B cell (primary cell): ENCODE results near the gene KRT35. TPM values are rescaled to one million over a fixed set of nuclear protein-coding genes. Genes with fewer than 3 reads are reported as not detected.

Experiments
- ATAC-seq: fragments of 200-7000 bp; cut with Tn5 transposase; one replicate; pipeline ENCODE4 v1.10.0; 2021; ENCODE audit warnings: low read depth, mild to moderate bottlenecking, moderate number of reproducible peaks, moderate library complexity
- CTCF ChIA-PET: fragments of 350-600 bp; sonication (Branson Sonifier 250); formaldehyde crosslinking; loops from one replicate; lab custom pipeline; 2021; ENCODE audit warnings: antibody characterized with exemption, inconsistent platforms; lab: Charles Lee
- POLR2A ChIA-PET: fragments of 350-600 bp; sonication (Branson Sonifier 250); formaldehyde crosslinking; loops from one replicate; lab custom pipeline; 2021; ENCODE audit warnings: antibody characterized with exemption; lab: Charles Lee
- DNase-seq: peaks from one replicate; pipeline ENCODE4 v3.0.0; 2013
- H2AFZ ChIP-seq: 2 replicates; pipeline ENCODE4 v1.6.1; 2012; ENCODE audit warnings: mild to moderate bottlenecking, low read depth, low read length; ENCODE audit not compliant: insufficient read depth, poor library complexity, severe bottlenecking
- H3K27ac ChIP-seq, 2 donors: 1 replicate in 1 of 2; 2 replicates in 1 of 2; pipeline ENCODE4 v1.5.1; 2012 to 2013; ENCODE audit warnings: low read length in 2 of 2, mild to moderate bottlenecking in 2 of 2, moderate library complexity in 1 of 2
- H3K27me3 ChIP-seq, 4 experiments: fragments of 200-600 bp in 1 of 4; sonication (generic) in 1 of 4; replicated peaks in 1 of 4; 1 replicate in 2 of 4; 2 replicates in 2 of 4; pipeline versions ENCODE4 v1.6.1 to v1.7.0; 2013 to 2016; ENCODE audit warnings: low read length in 3 of 4, mild to moderate bottlenecking in 2 of 4, mixed read lengths in 1 of 4, moderate library complexity in 1 of 4; ENCODE audit not compliant: insufficient read depth in 4 of 4, control insufficient read depth in 3 of 4; ENCODE audit errors: control extremely low read depth in 1 of 4
- H3K36me3 ChIP-seq, 2 experiments: replicated peaks in 1 of 2; 1 replicate in 1 of 2; 2 replicates in 1 of 2; pipeline versions ENCODE4 v1.6.1 to v1.7.1; 2013; ENCODE audit warnings: low read length in 1 of 2; ENCODE audit not compliant: insufficient read depth in 2 of 2, control insufficient read depth in 1 of 2; ENCODE audit errors: control extremely low read depth in 1 of 2, extremely low read depth in 1 of 2
- H3K4me1 ChIP-seq, 2 donors: fragments of 200-600 bp in 1 of 2; sonication (generic) in 1 of 2; 1 replicate in 1 of 2; 2 replicates in 1 of 2; pipeline versions ENCODE4 v1.5.1 to v1.6.1; 2013 to 2017; ENCODE audit warnings: low read length in 2 of 2; ENCODE audit not compliant: control insufficient read depth in 2 of 2, insufficient read depth in 2 of 2
- H3K4me2 ChIP-seq: replicated peaks from 2 replicates; pipeline ENCODE3; 2012; ENCODE audit warnings: mild to moderate bottlenecking, low read depth, low read length; ENCODE audit not compliant: poor library complexity, severe bottlenecking
- H3K4me3 ChIP-seq, 5 experiments: fragments of 200-600 bp in 1 of 5; sonication (generic) in 1 of 5; 1 replicate in 3 of 5; 2 replicates in 2 of 5; pipeline versions ENCODE4 v1.5.1 to v1.7.0; 2011 to 2016; ENCODE audit warnings: low read length in 4 of 5, mild to moderate bottlenecking in 4 of 5, low read depth in 2 of 5, control low read depth in 1 of 5, moderate library complexity in 1 of 5; ENCODE audit not compliant: insufficient read depth in 1 of 5; ENCODE audit errors: control extremely low read depth in 1 of 5, extremely low read depth in 1 of 5
- H3K79me2 ChIP-seq: fragments of 200-600 bp; sonication (generic); one replicate; pipeline ENCODE4 v1.6.0; 2016; ENCODE audit warnings: low read length; ENCODE audit not compliant: control insufficient read depth, insufficient read depth
- H3K9ac ChIP-seq: fragments of 200-600 bp; sonication (generic); 2 replicates; pipeline ENCODE4 v1.6.1; 2017; ENCODE audit warnings: mild to moderate bottlenecking, low read length, moderate library complexity
- H3K9me3 ChIP-seq, 3 donors: one replicate each; pipeline versions ENCODE4 v1.6.1 to v1.7.1; 2013; ENCODE audit warnings: low read length in 2 of 3; ENCODE audit not compliant: control insufficient read depth in 2 of 3, insufficient read depth in 1 of 3; ENCODE audit errors: control extremely low read depth in 1 of 3
- H4K20me1 ChIP-seq: 2 replicates; pipeline ENCODE4 v1.6.0; 2012; ENCODE audit warnings: mild to moderate bottlenecking, low read length; ENCODE audit not compliant: insufficient read depth, control insufficient read depth, poor library complexity, severe bottlenecking
- H3K27ac Mint-ChIP-seq: one replicate; pipeline ENCODE4 v1.8.0; 2021; ENCODE audit warnings: mixed read lengths
- H3K27me3 Mint-ChIP-seq: one replicate; pipeline ENCODE4 v1.8.0; 2021; ENCODE audit warnings: mixed read lengths
- H3K4me1 Mint-ChIP-seq: one replicate; pipeline ENCODE4 v1.8.0; 2021; ENCODE audit warnings: mixed read lengths
- H3K4me3 Mint-ChIP-seq: one replicate; pipeline ENCODE4 v1.8.0; 2021; ENCODE audit warnings: mixed read lengths
- H3K9me3 Mint-ChIP-seq: one replicate; pipeline ENCODE4 v1.8.0; 2022; ENCODE audit warnings: mixed read lengths; ENCODE audit not compliant: insufficient read depth
- CTCF ChIP-seq: fragments of 200-600 bp; IDR thresholded peaks from one replicate; pipeline ENCODE4 v1.8.0; 2022; ENCODE audit warnings: antibody characterized with exemption, mild to moderate bottlenecking
- EZH2 ChIP-seq: IDR thresholded peaks from 2 replicates; pipeline ENCODE4 v1.6.1; 2012; ENCODE audit warnings: borderline replicate concordance, low read depth, mild to moderate bottlenecking, moderate library complexity, low read length; ENCODE audit not compliant: insufficient read depth, poor library complexity, severe bottlenecking
- WGBS: methylation state at CpG from one replicate; pipeline ENCODE4 v1.1.5; 2013; ENCODE audit warnings: missing lambda C conversion rate; ENCODE audit not compliant: insufficient coverage; 5-methylcytosine and 5-hydroxymethylcytosine counted together
- intact Hi-C: fragments of 100-400 bp; cut with micrococcal nuclease; formaldehyde crosslinking; loops from one replicate; pipeline ENCODE4 v1.10.0; 2022
- polyA plus RNA-seq: library from polyadenylated mRNA; depleted of rRNA; stranded (reverse); fragments of >200 nt; gene quantifications from 2 replicates; pipeline ENCODE4 v1.2.3, GENCODE V29; 2012
- total RNA-seq, 2 donors: library from RNA; stranded (reverse); fragments of 120-200 nt in 1 of 2; gene quantifications; 1 replicate in 1 of 2; 2 replicates in 1 of 2; pipeline versions ENCODE4 v1.2.3 to v1.2.4, GENCODE V29; 2013 to 2022

Gene KRT35
- total and polyA plus RNA-seq, 2 donors (not counting 1 experiment from before 2014, with no cell fraction given): not detected

GRCh38 chr17:41511116-41511515 lies 30.2 kb upstream of the KRT35 start:
- no peaks in the 10 kb centered on the region for H3K9me3 ChIP-seq
- no peaks in the 10 kb centered on the region for H4K20me1 ChIP-seq
- intact Hi-C loops: no loop called here
- POLR2A ChIA-PET: no interaction called here
- no peak overlapping the region for H3K4me3 ChIP-seq
- ATAC-seq (no peak), DNase-seq (no peak)
- TF ChIP-seq CTCF (no peak), EZH2 (no peak)
- Mint-ChIP-seq H3K4me1 (peaks cover 1% of the 10 kb centered on the region), H3K27me3 (peaks cover 23% of the 10 kb centered on the region), H3K4me3 (no peak overlapping the region), H3K9me3 (no peaks in the 10 kb centered on the region), H3K27ac (no peak overlapping the region)
- WGBS: 93% methylated on average over 3 of the region's 4 CpGs
- H2AFZ ChIP-seq: no peak overlapping the region
- CTCF ChIA-PET: no interaction called here
- H3K36me3 ChIP-seq: no peaks in the 10 kb centered on the region
- H3K9ac ChIP-seq: no peak overlapping the region
- H3K4me2 ChIP-seq: no peak overlapping the region
- no peaks in the 10 kb centered on the region for H3K27me3 ChIP-seq
- peaks cover 0 to 2% of the 10 kb centered on the region in 2 donors for H3K4me1 ChIP-seq
- H3K27ac ChIP-seq: no peak overlapping the region
- no peaks in the 10 kb centered on the region for H3K79me2 ChIP-seq

GRCh38 chr17:41510251-41511065 lies 29.5 kb upstream of the KRT35 start:
- ATAC-seq (no peak), DNase-seq (no peak)
- intact Hi-C loops: no loop called here
- Histone ChIP-seq H2AFZ (no peak overlapping the region), H3K79me2 (no peaks in the 10 kb centered on the region), H4K20me1 (no peaks in the 10 kb centered on the region), H3K27ac (no peak overlapping the region), H3K4me1 (peaks cover 0 to 3% of the 10 kb centered on the region in 2 donors), H3K4me2 (no peak overlapping the region), H3K4me3 (no peak overlapping the region), H3K9ac (no peak overlapping the region), H3K36me3 (no peaks in the 10 kb centered on the region), H3K27me3 (no peaks in the 10 kb centered on the region), H3K9me3 (no peaks in the 10 kb centered on the region)
- Mint-ChIP-seq H3K4me3 (no peak overlapping the region), H3K4me1 (peaks cover 3% of the 10 kb centered on the region), H3K27ac (no peak overlapping the region), H3K27me3 (peaks cover 21% of the 10 kb centered on the region), H3K9me3 (no peaks in the 10 kb centered on the region)
- ChIA-PET CTCF (no interaction called here), POLR2A (no interaction called here)
- TF ChIP-seq CTCF (no peak), EZH2 (no peak)
- WGBS: 94% methylated on average over 4 of the region's 7 CpGs
